GM18868 (cell line): Measurements from ENCODE around the gene MGAT2.
A peak's percentile ranks its signal among the peaks of the same experiment; 100 is the strongest.
"Not testable (repeated sequence)": the region's sequence is repeated elsewhere in the genome, so short reads cannot be mapped to it uniquely, and the experiment has no call there.

Experiments used
- ATAC-seq: cut with Tn5 transposase; IDR thresholded peaks from one replicate; pipeline ENCODE4 v1.9.1; 2021; ENCODE audit warnings: mild to moderate bottlenecking, moderate library complexity; ENCODE audit not compliant: unreplicated experiment

Gene MGAT2

DNA sequence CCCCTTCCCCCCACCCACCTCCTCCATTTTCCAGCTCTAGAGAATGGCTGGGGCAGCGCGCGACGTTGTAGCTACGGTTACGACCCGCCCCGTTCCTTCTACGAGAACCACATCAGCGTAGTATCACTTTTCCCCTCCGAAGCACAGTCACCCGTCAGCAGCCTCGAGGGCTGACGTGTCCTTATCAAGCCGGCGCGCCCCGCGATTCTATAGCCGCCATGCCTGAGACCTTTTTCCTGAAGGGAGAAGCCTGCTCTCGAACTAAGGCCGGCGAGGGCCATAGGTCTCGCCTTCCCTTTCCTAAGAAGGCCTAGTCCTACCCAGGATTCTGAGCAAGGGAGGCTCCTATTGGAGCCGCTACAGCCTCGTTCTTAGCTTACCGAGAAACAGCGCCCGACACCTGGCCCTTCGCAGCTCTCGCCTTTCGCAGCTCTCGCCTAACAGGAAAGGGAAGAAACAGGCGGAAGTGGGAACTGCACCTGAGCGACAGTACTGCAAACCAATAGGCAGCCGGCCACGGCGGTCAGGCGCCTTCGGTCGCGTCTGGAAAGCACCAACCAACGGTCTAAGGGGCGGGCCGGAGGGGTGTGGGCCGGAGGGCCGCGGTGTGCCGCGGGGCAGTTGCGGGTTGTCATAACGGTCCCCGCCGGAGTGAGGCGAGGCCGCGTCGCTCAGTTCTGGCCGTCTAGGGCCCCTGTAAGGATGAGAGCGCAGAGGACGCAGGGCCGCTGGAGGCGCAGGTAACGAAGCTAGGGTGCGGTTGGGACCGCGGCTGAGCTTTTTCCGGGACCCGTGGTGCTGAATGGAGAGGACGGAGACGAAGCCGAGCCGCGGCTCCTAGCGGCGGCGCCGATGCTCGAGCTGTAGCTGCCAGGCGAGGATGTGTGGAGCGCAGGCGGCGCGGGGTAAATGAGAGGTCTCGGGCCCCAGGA is at the start of gene MGAT2, which contains the start of gene RPL36AL:
MGAT2 (plus strand) TSS at position 618 of the 932 bp plus-strand sequence. CDS start 470 bp downstream, outside the sequence.
RPL36AL (minus strand) TSS at position 445 of the 932 bp plus-strand sequence. CDS start 1,522 bp downstream, outside the sequence.
- peak; percentile 94 for ATAC-seq

DNA sequence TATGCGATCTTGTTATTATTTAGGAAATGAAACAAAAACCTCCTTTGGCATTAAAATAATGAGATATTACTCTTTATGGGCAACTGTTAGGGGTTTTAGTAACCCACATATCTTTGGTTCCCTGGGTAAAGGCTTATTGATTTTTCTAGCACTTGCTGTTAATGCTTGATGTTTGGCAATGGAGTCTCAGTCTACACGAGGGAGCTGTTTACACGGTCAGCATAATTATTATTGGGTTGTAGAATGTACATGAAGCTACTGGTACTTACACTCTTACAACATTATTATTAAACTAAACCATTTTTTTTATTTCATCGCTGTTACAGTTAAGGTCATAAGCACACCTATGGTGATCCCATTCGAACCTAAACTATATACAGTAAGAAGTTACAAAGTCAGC is 46.6 kb upstream of the MGAT2 start:
- ATAC-seq: no peak

DNA sequence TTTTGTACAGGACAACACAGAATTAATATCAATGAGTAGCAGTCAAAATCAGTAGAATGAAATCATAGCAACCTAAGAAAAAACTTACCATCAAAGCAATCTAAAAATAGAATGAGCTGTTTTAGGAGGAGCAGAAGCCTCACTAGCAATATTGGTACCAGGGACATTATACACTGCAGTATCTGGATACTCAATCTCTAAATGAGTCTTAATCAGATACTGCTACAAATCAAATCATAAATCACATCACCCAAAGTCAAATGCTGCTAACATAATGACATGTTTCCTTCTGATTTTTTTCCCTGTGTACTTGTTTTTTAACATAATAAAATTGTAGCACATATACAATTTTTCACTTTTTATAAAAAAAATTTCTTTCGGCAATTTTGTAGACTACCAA is 42.5 kb upstream of the MGAT2 start:
- ATAC-seq: no peak

DNA sequence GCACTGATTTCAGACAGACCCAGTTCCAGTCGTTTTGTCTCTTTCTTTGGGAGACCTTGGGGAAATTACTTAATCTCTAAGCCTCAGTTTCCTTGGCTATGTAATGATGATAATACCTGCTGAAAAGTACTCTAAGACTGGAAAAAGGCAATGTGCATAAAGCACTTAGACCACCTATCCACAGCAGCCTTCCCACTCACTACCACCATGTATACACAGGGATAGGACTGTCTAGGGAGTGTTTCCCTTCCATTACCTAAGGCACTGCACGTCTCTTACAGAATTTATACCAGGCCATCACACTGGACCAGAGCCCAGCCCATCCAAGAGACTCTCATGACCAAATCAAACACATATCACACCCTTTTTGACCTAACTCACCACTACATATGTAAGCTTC is 40.8 kb upstream of the MGAT2 start:
- ATAC-seq: no peak

DNA sequence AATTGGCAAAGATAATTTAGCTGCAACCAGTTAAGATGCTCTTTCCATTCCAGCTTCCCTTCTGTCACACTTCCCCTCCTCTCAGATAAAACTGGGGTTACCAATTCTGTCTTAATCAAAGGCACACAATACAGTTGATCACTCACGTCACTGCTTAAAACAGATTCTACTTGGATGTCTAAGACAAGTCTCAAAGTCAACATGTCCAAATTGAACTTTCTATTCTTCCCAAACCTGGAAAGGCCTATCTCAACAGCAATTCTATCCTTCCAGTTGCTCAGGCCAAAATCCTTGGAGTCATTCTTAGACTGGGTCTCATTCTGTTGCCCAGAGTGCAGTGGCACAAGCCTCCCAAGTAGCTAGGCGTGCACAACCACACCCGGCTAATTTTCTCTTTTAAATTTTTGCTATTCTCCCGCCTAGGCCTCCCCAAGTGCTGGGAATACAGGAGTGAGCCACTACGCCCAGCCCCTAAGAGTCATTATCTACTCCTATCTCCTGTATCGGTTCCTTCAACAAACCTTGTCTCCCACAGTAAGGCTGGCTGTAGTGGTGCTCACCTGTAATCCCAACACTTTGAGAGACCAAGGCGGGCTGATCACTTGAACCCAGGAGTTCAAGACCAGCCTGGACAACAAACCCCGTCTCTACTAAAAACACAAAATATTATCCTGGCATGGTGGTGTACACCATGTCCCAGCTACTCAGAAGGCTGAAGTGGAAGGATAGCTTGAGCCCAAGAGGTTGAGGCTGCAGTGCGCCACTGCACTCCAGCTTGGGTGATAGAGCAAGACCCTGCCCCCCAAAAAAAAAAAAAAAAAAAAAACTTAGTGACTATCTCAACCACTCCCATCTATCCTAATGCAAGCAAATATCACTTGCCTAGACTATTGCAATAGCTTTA is 39.1 kb upstream of the MGAT2 start:
- no peak for ATAC-seq

DNA sequence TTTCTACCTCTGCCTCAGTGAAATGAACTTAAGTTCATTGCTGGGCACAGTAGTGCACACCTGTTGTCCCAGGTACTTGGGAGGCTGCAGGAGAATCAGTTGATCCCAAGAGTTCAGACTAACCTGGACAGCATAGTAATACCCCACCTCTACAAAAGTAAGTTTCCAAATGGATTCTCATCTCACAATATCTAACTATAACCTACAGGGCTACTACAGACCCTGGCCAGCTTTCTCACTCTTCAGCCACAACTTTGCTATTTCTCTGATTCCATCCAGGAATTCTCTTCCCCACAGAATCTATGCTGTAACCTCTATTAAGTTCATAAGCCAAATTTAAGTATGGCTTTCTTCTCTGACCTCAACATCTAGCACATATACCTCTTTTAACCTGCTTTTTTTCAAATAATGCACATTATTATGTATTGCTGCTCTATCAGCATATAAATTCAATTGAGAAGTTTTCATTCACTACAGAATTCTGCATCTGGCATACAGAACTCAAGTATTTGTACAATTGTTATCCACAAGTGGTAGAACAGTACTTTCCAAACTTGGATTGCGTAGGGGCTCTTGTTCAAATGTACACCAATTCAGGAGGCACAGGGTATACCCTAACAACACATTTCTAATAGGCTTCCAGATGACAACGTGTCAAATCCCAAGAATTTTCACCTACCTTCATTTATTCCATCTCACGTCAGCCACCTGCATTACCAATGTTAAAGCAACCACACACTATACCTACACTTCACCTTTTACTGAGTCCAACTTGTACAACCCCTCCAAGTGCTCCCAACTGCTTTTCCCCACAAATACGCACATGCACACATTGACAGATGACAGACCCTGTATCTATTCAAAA is 38.3 kb upstream of the MGAT2 start:
- no peak for ATAC-seq

DNA sequence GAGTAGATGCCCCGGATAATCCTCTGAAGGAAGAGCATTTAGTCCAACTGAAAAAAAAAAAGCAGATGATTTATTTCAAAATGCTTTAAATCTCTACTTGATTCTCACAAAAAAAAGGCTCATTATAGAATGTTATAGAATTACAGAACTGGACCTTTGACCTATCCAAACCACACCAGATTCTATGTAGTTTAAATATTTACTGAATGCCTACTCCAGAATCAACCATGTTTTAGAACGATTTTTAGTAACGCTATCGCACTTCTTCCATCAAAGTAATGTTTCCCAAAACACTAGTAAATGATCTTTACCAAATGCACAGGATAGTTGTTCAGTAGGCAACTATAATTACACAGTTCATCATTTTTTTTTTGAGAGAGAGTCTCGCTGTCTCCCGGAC is 37.0 kb upstream of the MGAT2 start:
- ATAC-seq: no peak

DNA sequence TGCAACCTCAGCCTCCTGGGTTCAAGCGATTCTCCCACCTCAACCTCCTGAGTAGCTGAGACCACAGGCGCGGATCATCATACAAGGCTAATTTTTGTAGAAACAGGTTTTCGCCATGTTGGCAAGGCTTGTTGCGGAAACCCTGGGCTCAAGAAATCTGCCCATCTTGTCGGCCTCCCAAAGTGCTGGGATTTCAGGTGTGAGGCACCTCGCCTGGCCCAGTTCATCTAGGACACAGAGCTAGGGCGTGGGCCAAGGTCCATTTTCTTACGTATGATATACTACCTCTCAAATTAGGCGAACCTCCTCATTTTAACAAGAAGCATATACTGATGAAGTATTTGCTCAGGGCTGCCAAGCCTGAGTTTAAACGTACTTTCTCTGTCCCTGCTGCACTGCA is 36.5 kb upstream of the MGAT2 start:
- ATAC-seq: no peak

DNA sequence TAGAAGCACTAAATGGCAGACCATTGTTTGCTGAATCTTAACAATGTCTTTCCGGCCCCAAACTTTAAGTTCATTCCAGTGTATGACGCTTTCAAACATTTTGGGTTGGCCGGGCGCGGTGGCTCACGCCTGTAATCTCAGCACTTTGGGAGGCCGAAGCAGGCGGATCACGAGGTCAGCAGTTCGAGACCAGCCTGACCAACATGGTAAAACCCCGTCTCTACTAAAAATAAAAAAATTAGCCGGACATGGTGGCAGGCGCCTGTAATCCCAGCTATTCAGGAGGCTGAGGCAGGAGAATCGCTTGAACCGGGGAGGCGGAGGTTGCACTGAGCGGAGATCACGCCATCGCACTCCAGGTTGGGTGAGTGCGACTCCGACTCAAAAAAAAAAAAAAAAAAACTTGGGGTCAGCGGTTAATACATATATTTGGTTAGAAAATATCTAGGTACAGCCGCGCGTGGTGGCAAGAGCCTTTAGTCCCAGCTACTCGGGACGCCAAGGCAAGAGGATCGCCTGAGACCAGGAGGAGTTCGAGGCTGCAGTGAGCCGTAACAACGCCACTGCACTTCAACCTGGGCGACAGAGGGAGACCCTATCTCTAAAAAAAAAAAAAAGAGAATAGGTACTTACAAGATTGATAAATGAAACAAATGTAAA is 35.5 kb upstream of the MGAT2 start:
- ATAC-seq: not testable (repeated sequence)

DNA sequence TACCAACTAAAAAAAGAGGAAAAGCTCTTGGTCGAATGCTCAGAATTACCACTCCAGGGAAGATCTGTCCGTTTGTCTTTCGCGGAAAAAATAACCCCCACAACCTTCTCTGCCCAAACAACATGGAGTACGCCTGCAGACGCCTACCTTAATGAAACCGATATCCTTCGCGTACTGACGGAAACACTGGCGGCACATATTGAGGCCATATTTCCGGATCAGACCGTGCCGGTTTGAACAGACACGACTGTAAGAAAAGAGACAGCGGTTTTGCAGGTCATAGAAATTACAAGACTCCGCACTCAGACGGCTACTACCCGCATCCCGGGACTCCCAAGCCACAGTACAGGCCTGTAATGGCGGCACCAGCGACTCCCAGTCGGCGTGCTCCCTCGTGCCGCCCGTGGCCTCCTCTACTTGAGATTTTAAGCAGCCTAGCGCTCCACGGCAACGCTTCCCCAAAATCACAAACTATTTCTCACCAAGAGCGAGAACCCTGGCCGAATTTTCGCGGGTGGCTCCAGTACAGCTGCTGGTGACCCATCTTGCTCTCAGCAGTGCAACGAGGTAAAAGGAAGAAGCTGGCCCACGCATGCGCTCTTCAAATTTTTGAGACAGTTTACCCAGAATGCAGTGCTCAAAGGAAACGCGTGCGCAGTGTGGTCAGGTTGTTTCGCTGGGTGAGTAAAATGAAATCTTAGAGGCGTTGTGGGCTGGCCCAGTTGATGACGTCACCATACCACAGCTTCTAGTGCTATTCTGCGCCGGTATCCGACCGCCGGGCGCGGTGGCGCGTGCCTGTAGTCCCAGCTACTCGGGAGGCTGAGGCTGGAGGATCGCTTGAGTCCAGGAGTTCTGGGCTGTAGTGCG is 34.6 kb upstream of the MGAT2 start, which contains the start of gene RPS29:
RPS29 (minus strand) TSS at position 578 of the 870 bp plus-strand sequence; CDS start at position 544, 34 bp downstream.
- peak; percentile 88 for ATAC-seq

DNA sequence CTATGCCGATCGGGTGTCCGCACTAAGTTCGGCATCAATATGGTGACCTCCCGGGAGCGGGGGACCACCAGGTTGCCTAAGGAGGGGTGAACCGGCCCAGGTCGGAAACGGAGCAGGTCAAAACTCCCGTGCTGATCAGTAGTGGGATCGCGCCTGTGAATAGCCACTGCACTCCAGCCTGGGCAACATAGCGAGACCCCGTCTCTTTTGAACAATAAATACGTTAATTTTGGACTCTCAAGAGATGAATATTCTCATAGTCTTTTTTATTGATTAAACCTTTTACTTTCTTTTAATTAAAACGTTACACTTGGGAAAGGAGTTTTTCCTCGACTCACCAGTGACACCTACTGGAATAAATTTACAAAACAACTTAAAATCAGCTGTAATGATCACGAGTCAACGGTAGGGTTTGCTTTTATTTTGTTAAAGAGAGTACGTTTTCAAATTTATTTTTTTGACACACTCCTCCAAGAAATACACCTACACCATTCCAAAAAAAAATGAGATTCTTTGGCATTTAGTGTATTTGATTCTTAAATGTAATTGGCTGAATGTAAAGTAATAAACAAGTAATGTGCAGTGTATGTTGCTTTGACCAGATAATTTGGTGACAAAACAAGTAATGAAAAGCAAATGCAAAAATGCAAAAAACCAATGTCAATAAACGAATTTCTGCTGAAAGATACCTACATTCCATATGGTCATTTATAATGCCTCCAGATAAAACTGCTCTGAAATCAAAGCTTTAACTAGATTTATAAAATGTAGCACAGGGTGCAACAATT is 33.7 kb upstream of the MGAT2 start:
- peak; percentile 23 for ATAC-seq

DNA sequence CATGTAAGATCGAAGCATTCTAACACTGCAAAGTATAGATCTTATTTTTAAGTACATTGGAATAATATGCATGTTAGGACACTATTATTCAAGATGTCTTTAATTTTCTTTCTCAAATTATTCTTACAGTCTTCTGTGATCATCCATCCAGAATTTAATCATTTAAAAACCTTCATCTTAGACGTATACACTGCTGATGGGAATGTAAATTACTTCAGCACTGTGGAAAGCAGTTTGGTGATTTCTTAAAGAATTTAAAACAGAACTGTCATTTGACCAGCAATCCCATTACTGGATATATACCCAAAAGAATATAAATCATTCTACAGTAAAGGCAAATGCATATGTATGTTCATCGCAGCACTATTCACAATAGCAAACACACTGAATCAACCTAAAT is 31.2 kb upstream of the MGAT2 start:
- no peak for ATAC-seq

DNA sequence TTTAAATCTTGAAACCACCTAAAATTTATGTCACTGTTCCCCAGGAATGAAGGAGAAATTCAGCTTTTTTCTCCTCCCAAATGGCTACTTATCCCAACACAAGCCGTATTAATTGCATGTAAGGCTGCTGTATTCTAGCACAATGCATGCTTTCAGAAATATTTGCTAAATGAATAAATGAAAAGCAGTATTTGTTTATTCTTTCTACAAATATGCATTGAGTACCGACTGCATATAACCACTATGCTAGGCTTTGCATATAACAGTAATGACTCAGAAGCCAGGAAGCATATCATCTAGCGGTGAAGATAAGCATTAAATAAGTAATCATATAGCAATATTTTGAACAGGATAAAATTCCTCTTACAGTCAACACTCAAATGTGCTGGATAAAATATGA is 27.6 kb upstream of the MGAT2 start:
- peak; percentile 30 for ATAC-seq

DNA sequence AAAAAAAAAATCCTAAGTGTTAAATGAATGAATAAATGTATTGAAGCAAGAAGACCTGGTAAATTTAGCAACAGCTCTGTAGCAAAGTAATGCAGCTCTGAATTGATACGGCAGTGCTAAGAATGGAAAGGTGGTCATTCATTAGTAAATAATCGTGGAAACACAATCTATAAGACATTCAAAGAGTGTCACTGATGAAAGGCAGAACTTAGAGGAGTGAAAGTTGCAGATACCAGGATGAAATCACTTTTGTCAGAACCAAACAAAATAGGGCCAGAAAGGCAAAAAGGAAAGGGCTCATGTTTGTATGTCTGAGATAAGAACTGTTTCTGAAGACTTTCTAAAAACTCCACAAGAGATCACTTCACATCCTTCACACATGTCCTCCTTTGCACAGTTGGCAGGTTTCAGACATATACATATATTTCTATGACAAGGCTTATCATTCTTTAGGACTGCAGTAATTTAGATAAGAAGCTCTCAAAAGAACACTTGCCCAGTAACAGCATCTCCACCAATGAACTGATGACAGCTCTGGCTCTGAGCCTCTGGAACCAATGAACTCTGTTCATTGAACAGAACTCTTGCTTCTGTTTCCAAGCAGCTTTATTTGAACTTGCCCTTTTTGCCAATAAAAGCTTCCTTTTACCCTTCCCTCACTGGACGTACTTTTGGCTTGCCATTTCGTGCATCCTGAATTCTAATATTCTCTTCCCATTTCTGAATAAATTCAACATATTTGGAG is 26.1 kb upstream of the MGAT2 start:
- ATAC-seq: peak; percentile 31

DNA sequence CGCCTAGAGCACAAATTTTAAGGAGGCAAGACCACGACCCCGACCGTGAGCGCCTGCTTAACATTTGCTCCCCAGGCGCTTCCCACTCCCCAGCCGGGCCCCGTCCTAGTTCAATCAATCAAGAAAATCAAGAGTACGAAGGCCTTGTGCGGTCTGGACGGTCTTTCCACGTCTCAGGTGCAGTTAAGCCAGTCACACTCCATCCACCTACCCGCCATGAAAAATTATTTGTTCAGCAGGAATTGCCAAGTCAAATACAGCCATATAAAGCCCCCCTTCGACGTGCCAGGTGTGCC is 22.5 kb upstream of the MGAT2 start:
- no peak for ATAC-seq

DNA sequence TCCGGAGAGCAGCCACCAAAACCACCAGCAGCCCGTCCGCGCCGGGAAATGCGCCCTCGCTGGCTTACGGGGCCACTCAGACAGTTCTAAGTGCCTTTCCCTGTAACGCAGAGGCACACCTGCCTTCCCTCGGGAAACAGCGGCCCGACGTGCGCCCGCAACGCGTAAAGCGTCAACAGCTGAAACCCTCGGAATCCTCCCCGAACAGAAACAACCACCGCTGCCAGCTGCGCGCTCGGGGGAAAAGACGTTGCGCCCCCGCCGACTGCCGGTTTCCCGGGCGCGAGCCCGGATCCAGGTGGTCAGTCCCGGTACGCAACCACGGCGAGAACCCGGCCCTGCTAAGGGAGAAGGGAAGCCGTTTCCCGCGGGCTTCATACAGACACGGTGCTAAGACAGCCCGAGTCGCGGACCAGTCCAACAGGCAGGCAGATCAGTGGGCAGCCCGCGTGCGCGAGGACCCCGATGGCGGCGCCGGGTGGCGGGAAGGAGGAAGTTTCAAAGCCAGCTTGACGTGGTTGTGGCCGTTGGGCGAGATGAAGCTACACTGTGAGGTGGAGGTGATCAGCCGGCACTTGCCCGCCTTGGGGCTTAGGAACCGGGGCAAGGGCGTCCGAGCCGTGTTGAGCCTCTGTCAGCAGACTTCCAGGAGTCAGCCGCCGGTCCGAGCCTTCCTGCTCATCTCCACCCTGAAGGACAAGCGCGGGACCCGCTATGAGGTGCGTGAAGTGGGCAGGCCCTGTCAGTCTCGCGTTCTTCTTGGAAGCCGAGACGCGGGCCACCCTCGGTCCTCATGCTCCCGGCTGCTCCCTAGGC is 21.9 kb upstream of the MGAT2 start, which contains the start of gene LRR1:
LRR1 (plus strand) TSS at position 456 of the 816 bp plus-strand sequence; CDS start at position 537, 81 bp downstream.
- peak; percentile 46 for ATAC-seq

DNA sequence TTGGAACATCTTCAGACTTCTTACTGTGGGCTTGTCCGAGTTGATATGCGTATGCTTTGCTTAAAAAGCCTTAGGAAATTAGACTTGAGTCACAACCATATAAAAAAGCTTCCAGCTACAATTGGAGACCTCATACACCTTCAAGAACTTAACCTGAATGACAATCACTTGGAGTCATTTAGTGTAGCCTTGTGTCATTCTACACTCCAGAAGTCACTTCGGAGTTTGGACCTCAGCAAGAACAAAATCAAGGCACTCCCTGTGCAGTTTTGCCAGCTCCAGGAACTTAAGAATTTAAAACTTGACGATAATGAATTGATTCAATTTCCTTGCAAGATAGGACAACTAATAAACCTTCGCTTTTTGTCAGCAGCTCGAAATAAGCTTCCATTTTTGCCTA is 13.0 kb upstream of the MGAT2 start:
- ATAC-seq: no peak
